Hepatocyte (in vitro differentiated cells): Measurements from ENCODE around the gene MAGI3.

Source experiments
- EZH2 ChIP-seq: fragments of 200-600 bp; sonication (generic); IDR thresholded peaks from 2 replicates; pipeline ENCODE4 v1.6.1; 2016; ENCODE audit warnings: antibody characterized with exemption, mild to moderate bottlenecking, borderline replicate concordance
- TF ChIP-seq, protein P1 (sequence below): fragments of 200-600 bp; sonication (generic); IDR thresholded peaks from 2 replicates; pipeline ENCODE4 v1.5.1; 2016; ENCODE audit warnings: antibody characterized with exemption, mild to moderate bottlenecking; ENCODE audit not compliant: poor library complexity

DNA sequence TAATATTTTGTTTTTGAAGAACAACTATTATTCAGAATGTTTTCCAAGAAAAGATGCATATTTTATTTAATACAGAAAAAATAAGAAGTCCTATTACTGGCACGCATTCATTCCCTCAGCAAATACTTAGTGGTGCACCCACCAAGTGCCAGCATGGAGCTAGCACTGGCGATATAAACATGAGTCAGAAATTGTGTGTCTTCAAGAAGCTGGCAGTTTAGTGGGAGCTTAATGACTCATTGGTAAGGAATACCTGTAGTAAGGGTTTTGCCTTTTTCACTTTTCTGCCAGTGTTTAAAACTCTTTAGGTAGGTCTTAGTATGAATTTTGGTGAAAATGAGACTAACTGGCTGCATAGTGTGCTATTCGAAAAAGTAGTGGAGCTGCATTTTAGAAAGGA, 6.3 kb downstream of the MAGI3 start:
- TF ChIP-seq EZH2, result no peak
- TF ChIP-seq, protein P1, sequence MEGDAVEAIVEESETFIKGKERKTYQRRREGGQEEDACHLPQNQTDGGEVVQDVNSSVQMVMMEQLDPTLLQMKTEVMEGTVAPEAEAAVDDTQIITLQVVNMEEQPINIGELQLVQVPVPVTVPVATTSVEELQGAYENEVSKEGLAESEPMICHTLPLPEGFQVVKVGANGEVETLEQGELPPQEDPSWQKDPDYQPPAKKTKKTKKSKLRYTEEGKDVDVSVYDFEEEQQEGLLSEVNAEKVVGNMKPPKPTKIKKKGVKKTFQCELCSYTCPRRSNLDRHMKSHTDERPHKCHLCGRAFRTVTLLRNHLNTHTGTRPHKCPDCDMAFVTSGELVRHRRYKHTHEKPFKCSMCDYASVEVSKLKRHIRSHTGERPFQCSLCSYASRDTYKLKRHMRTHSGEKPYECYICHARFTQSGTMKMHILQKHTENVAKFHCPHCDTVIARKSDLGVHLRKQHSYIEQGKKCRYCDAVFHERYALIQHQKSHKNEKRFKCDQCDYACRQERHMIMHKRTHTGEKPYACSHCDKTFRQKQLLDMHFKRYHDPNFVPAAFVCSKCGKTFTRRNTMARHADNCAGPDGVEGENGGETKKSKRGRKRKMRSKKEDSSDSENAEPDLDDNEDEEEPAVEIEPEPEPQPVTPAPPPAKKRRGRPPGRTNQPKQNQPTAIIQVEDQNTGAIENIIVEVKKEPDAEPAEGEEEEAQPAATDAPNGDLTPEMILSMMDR, result no peak
